ENCODE data around the gene LECT2.

The LECT2 gene

GRCh38 chr5:135954899-135955298 lies at the start of gene LECT2:
LECT2 (minus strand) TSS chr5:135954983; CDS start chr5:135954833, 150 bp downstream.
- no peaks in the 10 kb centered on the region for H3K36me3 ChIP-seq (ENCODE audit: control insufficient read depth, insufficient read depth, low read length)
- H3K9ac ChIP-seq (ENCODE audit: low read depth, low read length), result no peak within 1 kb of the TSS
- no peaks in the 10 kb centered on the region for H3K9me3 ChIP-seq (ENCODE audit: control insufficient read depth, insufficient read depth, low read length)
- no peaks in the 10 kb centered on the region for H3K4me1 ChIP-seq (ENCODE audit: control insufficient read depth, insufficient read depth, low read length)
- H3K4me3 ChIP-seq (ENCODE audit: low read depth, low read length), result no peak within 1 kb of the TSS
- no peaks in the 10 kb centered on the region for H3K27me3 ChIP-seq (ENCODE audit: control insufficient read depth, insufficient read depth, low read length)

- Histone ChIP-seq H3K9ac (ENCODE audit: low read depth, low read length) (no peak overlapping the region), H3K27me3 (ENCODE audit: control insufficient read depth, insufficient read depth, low read length) (no peaks in the 10 kb centered on the region), H3K9me3 (ENCODE audit: control insufficient read depth, insufficient read depth, low read length) (no peaks in the 10 kb centered on the region), H3K4me3 (ENCODE audit: low read depth, low read length) (no peak overlapping the region), H3K4me1 (ENCODE audit: control insufficient read depth, insufficient read depth, low read length) (no peaks in the 10 kb centered on the region), H3K36me3 (ENCODE audit: control insufficient read depth, insufficient read depth, low read length) (no peaks in the 10 kb centered on the region)
Observed at GRCh38 chr5:136004436-136004835, 49.7 kb upstream of the LECT2 start.

GRCh38 chr5:136001466-136001981 lies 46.7 kb upstream of the LECT2 start:
- H3K4me1 ChIP-seq (ENCODE audit: control insufficient read depth, insufficient read depth, low read length), result no peaks in the 10 kb centered on the region
- H3K9ac ChIP-seq (ENCODE audit: low read depth, low read length), result no peak overlapping the region
- no peaks in the 10 kb centered on the region for H3K27me3 ChIP-seq (ENCODE audit: control insufficient read depth, insufficient read depth, low read length)
- no peaks in the 10 kb centered on the region for H3K36me3 ChIP-seq (ENCODE audit: control insufficient read depth, insufficient read depth, low read length)
- H3K9me3 ChIP-seq (ENCODE audit: control insufficient read depth, insufficient read depth, low read length), result no peaks in the 10 kb centered on the region
- H3K4me3 ChIP-seq (ENCODE audit: low read depth, low read length), result no peak overlapping the region

- Histone ChIP-seq H3K9me3 (ENCODE audit: control insufficient read depth, insufficient read depth, low read length) (no peaks in the 10 kb centered on the region), H3K9ac (ENCODE audit: low read depth, low read length) (no peak overlapping the region), H3K36me3 (ENCODE audit: control insufficient read depth, insufficient read depth, low read length) (no peaks in the 10 kb centered on the region), H3K4me3 (ENCODE audit: low read depth, low read length) (no peak overlapping the region), H3K27me3 (ENCODE audit: control insufficient read depth, insufficient read depth, low read length) (no peaks in the 10 kb centered on the region), H3K4me1 (ENCODE audit: control insufficient read depth, insufficient read depth, low read length) (no peaks in the 10 kb centered on the region)
Observed at GRCh38 chr5:136000932-136001331, 46.1 kb upstream of the LECT2 start.

GRCh38 chr5:136000147-136000546 lies 45.4 kb upstream of the LECT2 start:
- Histone ChIP-seq H3K9ac (ENCODE audit: low read depth, low read length) (no peak overlapping the region), H3K27me3 (ENCODE audit: control insufficient read depth, insufficient read depth, low read length) (no peaks in the 10 kb centered on the region), H3K36me3 (ENCODE audit: control insufficient read depth, insufficient read depth, low read length) (no peaks in the 10 kb centered on the region), H3K4me1 (ENCODE audit: control insufficient read depth, insufficient read depth, low read length) (no peaks in the 10 kb centered on the region), H3K4me3 (ENCODE audit: low read depth, low read length) (no peak overlapping the region), H3K9me3 (ENCODE audit: control insufficient read depth, insufficient read depth, low read length) (no peaks in the 10 kb centered on the region)

- Histone ChIP-seq H3K4me1 (ENCODE audit: control insufficient read depth, insufficient read depth, low read length) (no peaks in the 10 kb centered on the region), H3K36me3 (ENCODE audit: control insufficient read depth, insufficient read depth, low read length) (no peaks in the 10 kb centered on the region), H3K27me3 (ENCODE audit: control insufficient read depth, insufficient read depth, low read length) (no peaks in the 10 kb centered on the region), H3K4me3 (ENCODE audit: low read depth, low read length) (no peak overlapping the region), H3K9me3 (ENCODE audit: control insufficient read depth, insufficient read depth, low read length) (no peaks in the 10 kb centered on the region), H3K9ac (ENCODE audit: low read depth, low read length) (no peak overlapping the region)
Observed at GRCh38 chr5:135999406-136000139, 44.8 kb upstream of the LECT2 start.

- Histone ChIP-seq H3K36me3 (ENCODE audit: control insufficient read depth, insufficient read depth, low read length) (no peaks in the 10 kb centered on the region), H3K9ac (ENCODE audit: low read depth, low read length) (no peak overlapping the region), H3K4me1 (ENCODE audit: control insufficient read depth, insufficient read depth, low read length) (no peaks in the 10 kb centered on the region), H3K4me3 (ENCODE audit: low read depth, low read length) (no peak overlapping the region), H3K27me3 (ENCODE audit: control insufficient read depth, insufficient read depth, low read length) (no peaks in the 10 kb centered on the region), H3K9me3 (ENCODE audit: control insufficient read depth, insufficient read depth, low read length) (no peaks in the 10 kb centered on the region)
Observed at GRCh38 chr5:135998889-135999288, 44.1 kb upstream of the LECT2 start.

- H3K36me3 ChIP-seq (ENCODE audit: control insufficient read depth, insufficient read depth, low read length), result no peaks in the 10 kb centered on the region
- no peaks in the 10 kb centered on the region for H3K9me3 ChIP-seq (ENCODE audit: control insufficient read depth, insufficient read depth, low read length)
- no peak overlapping the region for H3K4me3 ChIP-seq (ENCODE audit: low read depth, low read length)
- H3K9ac ChIP-seq (ENCODE audit: low read depth, low read length), result no peak overlapping the region
- no peaks in the 10 kb centered on the region for H3K27me3 ChIP-seq (ENCODE audit: control insufficient read depth, insufficient read depth, low read length)
- H3K4me1 ChIP-seq (ENCODE audit: control insufficient read depth, insufficient read depth, low read length), result no peaks in the 10 kb centered on the region
Observed at GRCh38 chr5:135997673-135998335, 43.0 kb upstream of the LECT2 start.

- H3K4me1 ChIP-seq (ENCODE audit: control insufficient read depth, insufficient read depth, low read length), result no peaks in the 10 kb centered on the region
- no peaks in the 10 kb centered on the region for H3K27me3 ChIP-seq (ENCODE audit: control insufficient read depth, insufficient read depth, low read length)
- no peaks in the 10 kb centered on the region for H3K9me3 ChIP-seq (ENCODE audit: control insufficient read depth, insufficient read depth, low read length)
- H3K9ac ChIP-seq (ENCODE audit: low read depth, low read length), result no peak overlapping the region
- H3K4me3 ChIP-seq (ENCODE audit: low read depth, low read length), result no peak overlapping the region
- no peaks in the 10 kb centered on the region for H3K36me3 ChIP-seq (ENCODE audit: control insufficient read depth, insufficient read depth, low read length)
Observed at GRCh38 chr5:135996611-135997010, 41.8 kb upstream of the LECT2 start.

- Histone ChIP-seq H3K9ac (ENCODE audit: low read depth, low read length) (no peak overlapping the region), H3K4me1 (ENCODE audit: control insufficient read depth, insufficient read depth, low read length) (no peaks in the 10 kb centered on the region), H3K9me3 (ENCODE audit: control insufficient read depth, insufficient read depth, low read length) (no peaks in the 10 kb centered on the region), H3K27me3 (ENCODE audit: control insufficient read depth, insufficient read depth, low read length) (no peaks in the 10 kb centered on the region), H3K4me3 (ENCODE audit: low read depth, low read length) (no peak overlapping the region), H3K36me3 (ENCODE audit: control insufficient read depth, insufficient read depth, low read length) (no peaks in the 10 kb centered on the region)
Observed at GRCh38 chr5:135995976-135996375, 41.2 kb upstream of the LECT2 start.

- no peaks in the 10 kb centered on the region for H3K9me3 ChIP-seq (ENCODE audit: control insufficient read depth, insufficient read depth, low read length)
- H3K9ac ChIP-seq (ENCODE audit: low read depth, low read length), result no peak overlapping the region
- no peaks in the 10 kb centered on the region for H3K36me3 ChIP-seq (ENCODE audit: control insufficient read depth, insufficient read depth, low read length)
- no peak overlapping the region for H3K4me3 ChIP-seq (ENCODE audit: low read depth, low read length)
- H3K27me3 ChIP-seq (ENCODE audit: control insufficient read depth, insufficient read depth, low read length), result no peaks in the 10 kb centered on the region
- no peaks in the 10 kb centered on the region for H3K4me1 ChIP-seq (ENCODE audit: control insufficient read depth, insufficient read depth, low read length)
Observed at GRCh38 chr5:135993880-135994636, 39.3 kb upstream of the LECT2 start.
